CD4-positive, alpha-beta T cell (primary cell): Measurements from ENCODE around the gene AFDN. TPM values are rescaled to one million over a fixed set of nuclear protein-coding genes. Genes with fewer than 3 reads are reported as not detected.

ENCODE experiments used
- ATAC-seq: fragments of 200-7000 bp; cut with Tn5 transposase; one replicate; pipeline ENCODE4 v1.10.0; 2022; ENCODE audit warnings: mild to moderate bottlenecking; ENCODE audit not compliant: poor library complexity
- CTCF ChIA-PET: fragments of 350-600 bp; sonication (Branson Sonifier 250); formaldehyde crosslinking; loops from one replicate; lab custom pipeline; 2021; ENCODE audit warnings: antibody characterized with exemption, inconsistent platforms; lab: Charles Lee
- POLR2A ChIA-PET: fragments of 350-600 bp; sonication (Branson Sonifier 250); formaldehyde crosslinking; loops from one replicate; lab custom pipeline; 2021; ENCODE audit warnings: antibody characterized with exemption, inconsistent platforms; lab: Charles Lee
- DNase-seq, 14 experiments: peaks; one replicate each; pipeline ENCODE4 v3.0.0-alpha.2; 2013 to 2020; ENCODE audit warnings: mixed read lengths in 2 of 14
- H3K27ac ChIP-seq, 2 donors: one replicate each; pipeline versions ENCODE4 v1.5.1 to v1.7.0; 2013; ENCODE audit warnings: low read length in 2 of 2, low read depth in 1 of 2, mild to moderate bottlenecking in 1 of 2
- H3K27me3 ChIP-seq, 2 experiments: 1 replicate in 1 of 2; 2 replicates in 1 of 2; pipeline versions ENCODE4 v1.6.1 to v1.7.0; 2013; ENCODE audit warnings: low read length in 2 of 2, control low read depth in 1 of 2, mild to moderate bottlenecking in 1 of 2, moderate library complexity in 1 of 2; ENCODE audit not compliant: insufficient read depth in 2 of 2, control insufficient read depth in 1 of 2
- H3K36me3 ChIP-seq: one replicate; pipeline ENCODE4 v1.6.1; 2013; ENCODE audit warnings: low read length, control low read depth; ENCODE audit not compliant: insufficient read depth
- H3K4me1 ChIP-seq: one replicate; pipeline ENCODE4 v1.6.1; 2013; ENCODE audit warnings: low read length, control low read depth; ENCODE audit not compliant: insufficient read depth
- H3K4me3 ChIP-seq: one replicate; pipeline ENCODE4 v1.5.1; 2013; ENCODE audit warnings: mild to moderate bottlenecking, low read length, moderate library complexity
- H3K9me3 ChIP-seq, 2 experiments: 1 replicate in 1 of 2; 2 replicates in 1 of 2; pipeline versions ENCODE4 v1.6.1 to v1.7.0; 2013; ENCODE audit warnings: low read length in 2 of 2, mild to moderate bottlenecking in 2 of 2, control low read depth in 1 of 2, moderate library complexity in 1 of 2; ENCODE audit not compliant: control insufficient read depth in 1 of 2, insufficient read depth in 1 of 2
- H3K27ac Mint-ChIP-seq: one replicate; pipeline ENCODE4 v1.8.0; 2020; ENCODE audit warnings: mixed read lengths
- H3K27me3 Mint-ChIP-seq: one replicate; pipeline ENCODE4 v1.8.0; 2021; ENCODE audit warnings: mixed read lengths
- H3K36me3 Mint-ChIP-seq: one replicate; pipeline ENCODE4 v1.8.0; 2021; ENCODE audit warnings: low read depth, mixed read lengths
- H3K4me1 Mint-ChIP-seq: one replicate; pipeline ENCODE4 v1.8.0; 2021; ENCODE audit warnings: low read depth, mixed read lengths
- H3K4me3 Mint-ChIP-seq: one replicate; pipeline ENCODE4 v1.8.0; 2020; ENCODE audit warnings: mild to moderate bottlenecking, mixed read lengths
- H3K9me3 Mint-ChIP-seq: one replicate; pipeline ENCODE4 v1.8.0; 2020; ENCODE audit warnings: mixed read lengths
- CTCF ChIP-seq: fragments of 200-600 bp; IDR thresholded peaks from one replicate; pipeline ENCODE4 v1.8.0; 2022; ENCODE audit warnings: antibody characterized with exemption, mild to moderate bottlenecking
- intact Hi-C, 2 experiments: fragments of 100-400 bp; cut with DNase I in 1 of 2; cut with micrococcal nuclease in 1 of 2; formaldehyde crosslinking; loops; one replicate each; pipeline versions ENCODE4 v1.15.1 to v1.9.0; 2023 to 2025; cut with DNase I, micrococcal nuclease
- total RNA-seq, 174 experiments: library from RNA in 2 of 174; stranded (reverse) in 2 of 174; gene quantifications; one replicate each; pipeline ENCODE4 v1.2.3 and lab custom pipeline; 2021 to 2026

The AFDN gene
- total RNA-seq, 2 experiments from 2014 or later = 9.1 to 10.2 TPM

DNA sequence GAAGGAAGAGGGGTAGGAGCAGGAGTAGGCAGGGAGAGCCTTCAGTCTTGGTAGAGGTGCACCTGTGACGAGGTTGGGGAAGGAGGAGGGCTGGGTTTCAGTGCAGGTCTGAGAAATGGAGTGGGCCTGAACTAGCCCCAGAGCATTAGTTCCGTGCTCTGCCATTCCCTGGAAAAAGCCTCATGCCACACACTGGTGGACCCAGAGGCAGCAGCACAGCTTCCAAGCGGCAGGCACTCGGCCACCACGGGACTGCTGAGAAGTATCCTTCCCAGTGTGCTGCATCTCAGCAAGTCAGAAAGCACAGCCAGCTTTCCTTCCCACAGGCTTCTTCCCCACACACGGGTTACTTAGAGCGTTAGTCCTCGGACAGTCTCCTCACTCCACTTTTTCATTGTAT is 93.5 kb downstream of the AFDN start:
- TF ChIP-seq CTCF = no peak
- Histone ChIP-seq H3K27me3 (no peaks in the 10 kb centered on the region), H3K4me1 (no peaks in the 10 kb centered on the region), H3K27ac (no peak overlapping the region), H3K36me3 (no peaks in the 10 kb centered on the region), H3K4me3 (no peak overlapping the region), H3K9me3 (no peaks in the 10 kb centered on the region)
- H3K4me3 Mint-ChIP-seq = no peak overlapping the region
- no peaks in the 10 kb centered on the region for H3K4me1 Mint-ChIP-seq
- ATAC-seq (no peak), DNase-seq (no peak)
- H3K27me3 Mint-ChIP-seq = peaks cover under 1% of the 10 kb centered on the region
- intact Hi-C loops = no loop called here
- H3K9me3 Mint-ChIP-seq = no peaks in the 10 kb centered on the region
- ChIA-PET CTCF (no interaction called here), POLR2A (no interaction called here)
- H3K27ac Mint-ChIP-seq = no peak overlapping the region
- H3K36me3 Mint-ChIP-seq = no peaks in the 10 kb centered on the region

GRCh38 chr6:167921831-167922230 is 95.1 kb downstream of the AFDN start:
- H3K9me3 Mint-ChIP-seq = no peaks in the 10 kb centered on the region
- H3K4me1 Mint-ChIP-seq = no peaks in the 10 kb centered on the region
- no peaks in the 10 kb centered on the region for H3K27me3 Mint-ChIP-seq
- ChIA-PET CTCF (no interaction called here), POLR2A (no interaction called here)
- H3K4me1 ChIP-seq = no peaks in the 10 kb centered on the region
- H3K4me3 ChIP-seq = no peak overlapping the region
- H3K4me3 Mint-ChIP-seq = no peak overlapping the region
- DNase-seq (no peak), ATAC-seq (no peak)
- no peaks in the 10 kb centered on the region for H3K9me3 ChIP-seq
- no peaks in the 10 kb centered on the region for H3K36me3 ChIP-seq
- intact Hi-C loops = no loop called here
- H3K36me3 Mint-ChIP-seq = no peaks in the 10 kb centered on the region
- no peaks in the 10 kb centered on the region for H3K27me3 ChIP-seq
- no peak overlapping the region for H3K27ac ChIP-seq
- H3K27ac Mint-ChIP-seq = no peak overlapping the region
- no peak for TF ChIP-seq CTCF

GRCh38 chr6:167925026-167925425 is 98.3 kb downstream of the AFDN start:
- Mint-ChIP-seq H3K27ac (no peak overlapping the region), H3K4me1 (no peaks in the 10 kb centered on the region), H3K4me3 (no peak overlapping the region), H3K9me3 (no peaks in the 10 kb centered on the region), H3K36me3 (no peaks in the 10 kb centered on the region), H3K27me3 (no peaks in the 10 kb centered on the region)
- intact Hi-C loops = no loop called here
- no peaks in the 10 kb centered on the region for H3K9me3 ChIP-seq
- ChIA-PET POLR2A (no interaction called here), CTCF (no interaction called here)
- no peaks in the 10 kb centered on the region for H3K27me3 ChIP-seq
- H3K4me1 ChIP-seq = no peaks in the 10 kb centered on the region
- H3K27ac ChIP-seq = no peak overlapping the region
- no peak overlapping the region for H3K4me3 ChIP-seq
- DNase-seq = no peak
- no peak for TF ChIP-seq CTCF
- ATAC-seq = no peak
- H3K36me3 ChIP-seq = no peaks in the 10 kb centered on the region
